Thymus (tissue), 11 donors: ENCODE data around the gene NBEAL1. TPM values are rescaled to one million over a fixed set of nuclear protein-coding genes. Genes with fewer than 3 reads are reported as not detected.

ENCODE experiments used
- DNase-seq, 9 donors: peaks; one replicate each; pipeline ENCODE4 v3.0.0-alpha.2; 2013; ENCODE audit warnings: low spot score in 9 of 9, low read depth in 6 of 9, missing footprints in 1 of 9
- H3K27ac ChIP-seq, 2 donors: one replicate each; pipeline ENCODE4 v1.5.1; 2013; ENCODE audit warnings: control low read depth in 1 of 2, low read depth in 1 of 2, low read length in 1 of 2, mild to moderate bottlenecking in 1 of 2, moderate library complexity in 1 of 2
- H3K27me3 ChIP-seq, 2 donors: one replicate each; pipeline ENCODE4 v1.5.1; 2013; ENCODE audit warnings: low read length in 1 of 2; ENCODE audit not compliant: control insufficient read depth in 2 of 2, insufficient read depth in 1 of 2
- H3K36me3 ChIP-seq, 2 donors: one replicate each; pipeline ENCODE4 v1.5.1; 2013; ENCODE audit warnings: low read length in 1 of 2, mild to moderate bottlenecking in 1 of 2, moderate library complexity in 1 of 2; ENCODE audit not compliant: control insufficient read depth in 2 of 2, insufficient read depth in 2 of 2
- H3K4me1 ChIP-seq, 2 donors: one replicate each; pipeline ENCODE4 v1.5.1; 2013; ENCODE audit warnings: low read length in 2 of 2; ENCODE audit not compliant: control insufficient read depth in 2 of 2, insufficient read depth in 2 of 2
- H3K4me3 ChIP-seq, 2 donors: one replicate each; pipeline ENCODE4 v1.5.1; 2013; ENCODE audit warnings: low read length in 2 of 2, control low read depth in 1 of 2, mild to moderate bottlenecking in 1 of 2
- H3K9me3 ChIP-seq, 2 donors: one replicate each; pipeline ENCODE4 v1.5.1; 2013; ENCODE audit warnings: low read length in 1 of 2, mild to moderate bottlenecking in 1 of 2; ENCODE audit not compliant: control insufficient read depth in 2 of 2, insufficient read depth in 1 of 2
- WGBS: extraction: QIAGEN DNeasy Blood & Tissue Kit; methylation state at CpG from one replicate; pipeline ENCODE4 v1.1.7; 2013; 5-methylcytosine and 5-hydroxymethylcytosine counted together
- polyA plus RNA-seq: library from polyadenylated mRNA; stranded (reverse); fragments of 200-250 nt; gene quantifications from one replicate; pipeline ENCODE4 v1.2.3, GENCODE V29; 2013
- total RNA-seq: library from RNA; stranded (reverse); fragments of 120-200 nt; gene quantifications from one replicate; pipeline ENCODE4 v1.2.4, GENCODE V29; 2013
- donor health status: healthy.

The NBEAL1 gene
- total and polyA plus RNA-seq, 2 donors, result 4.4 to 6.2 TPM

DNA sequence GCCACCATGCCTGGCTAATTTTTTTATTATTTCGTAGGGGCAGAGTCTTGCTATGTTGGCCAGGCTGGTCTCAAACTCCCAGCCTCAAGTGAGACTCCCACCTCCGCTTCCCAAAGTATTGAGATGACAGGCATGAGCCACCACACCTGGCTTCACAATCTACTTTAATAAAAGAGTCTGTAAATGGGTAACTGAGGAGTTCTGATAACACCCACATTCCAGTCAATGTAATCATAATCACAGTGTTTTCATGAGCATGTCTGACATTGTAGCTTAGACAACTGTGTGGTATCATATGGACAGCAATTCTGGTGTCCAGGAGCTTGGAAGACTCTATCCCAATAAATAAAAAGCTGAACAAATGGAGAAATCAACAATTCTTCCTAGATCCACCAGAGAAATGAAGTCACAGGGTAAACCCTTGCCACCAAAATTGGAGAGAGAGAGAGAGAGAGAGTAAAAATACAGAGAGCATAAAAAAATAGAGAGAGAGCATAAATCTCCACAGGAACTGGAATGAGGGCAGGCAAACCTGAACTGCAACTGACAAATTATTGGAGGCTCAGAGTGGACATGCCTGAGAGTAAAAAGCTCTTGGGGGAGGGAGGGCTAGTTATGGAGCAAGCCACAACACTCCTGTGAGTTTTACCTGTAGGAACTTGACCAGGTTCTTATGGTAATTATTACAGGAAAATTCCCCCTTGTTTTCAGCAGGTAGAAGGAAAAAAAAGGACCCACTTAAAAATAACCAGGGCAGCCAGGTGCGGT lies 12.4 kb upstream of the NBEAL1 start:
- WGBS, result 91% methylated on average over 3 of the region's 3 CpGs
- peak overlapping the region in 1 of 2 donors; percentile 6 for H3K27ac ChIP-seq

DNA sequence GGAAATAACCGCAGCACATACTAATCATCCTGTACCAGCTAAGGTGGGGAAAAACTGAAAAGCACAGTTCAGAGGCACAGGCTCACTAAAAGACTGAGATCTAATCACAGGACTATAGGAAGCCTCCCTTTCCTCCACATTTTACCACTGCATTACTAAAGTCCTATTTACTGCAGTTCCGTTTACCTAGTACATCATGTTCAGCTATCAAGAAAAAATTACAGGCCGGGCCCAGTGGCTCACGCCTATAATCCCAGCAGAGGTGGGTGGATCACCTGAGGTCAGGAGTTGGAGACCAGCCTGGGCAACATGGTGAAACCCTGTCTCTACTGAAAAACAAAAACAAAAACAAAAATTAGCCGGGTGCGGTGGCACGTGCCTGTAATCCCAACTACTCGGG lies 11.0 kb upstream of the NBEAL1 start:
- no peak for DNase-seq

More for the DNA sequence above, 12.4 kb upstream of the NBEAL1 start:
- Histone ChIP-seq H3K9me3 (no peaks in the 10 kb centered on the region), H3K4me1 (no peaks in the 10 kb centered on the region), H3K4me3 (no peak overlapping the region), H3K27me3 (no peaks in the 10 kb centered on the region), H3K36me3 (no peaks in the 10 kb centered on the region)
- peak in 1 of 9 donors; percentile 5 for DNase-seq

DNA sequence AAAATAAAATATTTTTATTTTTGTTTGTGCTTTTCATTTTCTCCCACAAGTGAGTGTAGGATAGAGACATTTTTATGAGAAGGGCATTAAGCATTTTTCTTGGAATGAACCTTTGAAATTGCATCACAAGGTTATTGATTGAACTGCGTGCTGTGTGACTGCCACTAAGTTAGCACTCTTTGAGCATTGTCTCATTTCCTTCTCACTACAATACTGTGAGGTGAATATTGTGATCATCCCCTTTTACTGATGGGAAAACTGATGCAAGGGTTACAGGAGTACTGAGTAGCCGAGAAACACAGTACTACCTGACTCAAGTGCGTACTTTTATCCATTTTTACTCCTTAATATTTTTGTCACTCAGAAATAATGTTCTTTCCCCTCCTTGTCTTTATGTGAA lies 2.0 kb downstream of the NBEAL1 start:
- 97% methylated on average over 3 of the region's 3 CpGs for WGBS
- no peaks in the 10 kb centered on the region for H3K27me3 ChIP-seq
- H3K36me3 ChIP-seq, result no peaks in the 10 kb centered on the region
- no peak overlapping the region for H3K4me3 ChIP-seq
- H3K9me3 ChIP-seq, result no peaks in the 10 kb centered on the region
- peaks cover 3 to 12% of the 10 kb centered on the region in 2 donors for H3K4me1 ChIP-seq
- no peak overlapping the region for H3K27ac ChIP-seq
- DNase-seq, result no peak

More for the DNA sequence above, 11.0 kb upstream of the NBEAL1 start:
- no peak overlapping the region for H3K4me3 ChIP-seq
- no peak overlapping the region for H3K27ac ChIP-seq
- no peaks in the 10 kb centered on the region for H3K36me3 ChIP-seq
- WGBS, result 98% methylated on average over 8 of the region's 8 CpGs
- no peaks in the 10 kb centered on the region for H3K27me3 ChIP-seq
- no peaks in the 10 kb centered on the region for H3K4me1 ChIP-seq
- no peaks in the 10 kb centered on the region for H3K9me3 ChIP-seq

DNA sequence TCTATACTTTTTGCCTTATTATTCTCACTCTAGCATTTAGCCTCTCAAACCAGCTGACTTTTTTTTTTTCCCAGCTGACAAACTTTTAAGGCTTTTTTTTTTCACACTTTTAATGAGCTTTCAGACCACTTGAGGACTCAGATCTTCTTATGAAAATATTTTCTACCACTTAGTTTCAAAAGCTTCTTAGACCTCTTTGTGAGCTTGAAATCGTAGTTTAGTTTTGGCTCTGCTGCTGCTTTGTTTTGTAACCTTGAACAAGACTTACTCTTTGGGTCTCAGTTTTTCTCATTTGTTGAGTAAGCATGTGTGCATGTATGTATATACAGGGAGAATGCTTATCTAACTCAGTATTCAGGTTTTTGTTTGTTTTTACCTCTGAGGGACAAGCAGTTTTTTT lies 3.5 kb downstream of the NBEAL1 start:
- DNase-seq, result peak in 1 of 9 donors; percentile 10
- no peak overlapping the region for H3K4me3 ChIP-seq
- H3K4me1 ChIP-seq, result peaks cover 3 to 12% of the 10 kb centered on the region in 2 donors
- H3K27me3 ChIP-seq, result no peaks in the 10 kb centered on the region
- H3K9me3 ChIP-seq, result no peaks in the 10 kb centered on the region
- no peak overlapping the region for H3K27ac ChIP-seq
- 77% methylated on average over 1 of the region's 1 CpG for WGBS
- H3K36me3 ChIP-seq, result no peaks in the 10 kb centered on the region

DNA sequence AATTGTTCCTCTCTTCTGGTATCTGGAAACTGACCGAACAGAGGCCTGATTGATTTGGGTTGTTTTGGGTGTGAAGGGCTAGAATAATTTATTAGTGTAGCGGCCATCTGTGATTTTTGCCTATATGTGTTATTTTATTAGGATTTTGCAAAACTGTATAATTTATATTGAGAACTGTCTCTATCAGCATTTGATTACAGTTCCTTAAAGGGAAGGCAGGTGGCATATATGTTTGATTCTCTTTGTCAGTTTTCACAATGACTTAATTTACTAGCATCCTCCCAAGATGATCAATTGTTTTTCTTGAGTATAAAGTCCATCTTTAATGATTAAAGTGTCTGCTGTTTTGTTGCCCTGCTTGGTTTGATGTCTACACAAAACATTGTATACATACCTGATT lies 4.5 kb downstream of the NBEAL1 start:
- no peaks in the 10 kb centered on the region for H3K36me3 ChIP-seq
- H3K4me1 ChIP-seq, result peaks cover 0 to 7% of the 10 kb centered on the region in 2 donors
- 97% methylated on average over 2 of the region's 2 CpGs for WGBS
- H3K27ac ChIP-seq, result no peak overlapping the region
- H3K9me3 ChIP-seq, result no peaks in the 10 kb centered on the region
- H3K27me3 ChIP-seq, result no peaks in the 10 kb centered on the region
- H3K4me3 ChIP-seq, result no peak overlapping the region
- no peak for DNase-seq

DNA sequence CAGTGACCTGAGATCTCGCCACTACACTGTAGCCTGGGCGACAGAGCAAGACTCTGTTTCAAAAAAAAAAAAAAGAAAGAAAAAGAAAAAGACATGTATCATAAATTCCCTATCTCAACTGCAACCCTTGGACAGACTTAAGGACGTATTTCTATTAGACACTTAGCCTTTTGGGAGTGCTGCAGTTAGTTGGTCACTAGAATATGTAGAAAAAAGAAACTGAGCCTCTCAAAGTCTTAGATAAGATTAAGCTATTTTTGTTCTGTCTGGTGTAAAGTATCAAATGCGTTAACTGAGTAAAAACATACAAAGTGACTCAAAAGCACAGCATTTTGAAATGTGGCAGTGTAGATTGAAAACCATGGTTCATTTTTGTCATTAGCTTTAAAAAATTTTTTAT lies 7.3 kb downstream of the NBEAL1 start:
- Histone ChIP-seq H3K36me3 (no peaks in the 10 kb centered on the region), H3K4me1 (no peaks in the 10 kb centered on the region), H3K27me3 (no peaks in the 10 kb centered on the region), H3K9me3 (no peaks in the 10 kb centered on the region), H3K27ac (no peak overlapping the region), H3K4me3 (no peak overlapping the region)
- DNase-seq, result no peak
- 95% methylated on average over 4 of the region's 4 CpGs for WGBS

DNA sequence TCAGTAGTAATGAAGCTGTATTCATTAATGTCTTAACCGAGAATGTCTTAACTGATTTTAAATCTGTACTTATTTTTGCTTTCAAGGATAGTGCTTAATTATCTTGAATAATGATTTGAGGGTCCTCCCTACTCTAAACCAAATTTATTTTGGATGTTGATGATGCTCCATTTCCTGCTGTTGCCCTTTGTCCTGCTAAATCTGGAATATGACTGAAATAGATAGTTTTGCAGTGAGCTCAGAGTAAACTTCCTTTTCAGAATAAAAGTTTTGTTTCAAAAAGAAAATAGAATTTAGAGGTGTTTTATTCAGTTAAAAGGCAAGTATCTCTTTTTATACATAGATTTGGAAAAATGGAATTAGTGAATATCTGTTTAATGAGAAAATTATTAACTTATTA lies 8.1 kb downstream of the NBEAL1 start:
- Histone ChIP-seq H3K9me3 (no peaks in the 10 kb centered on the region), H3K27ac (no peak overlapping the region)

DNA sequence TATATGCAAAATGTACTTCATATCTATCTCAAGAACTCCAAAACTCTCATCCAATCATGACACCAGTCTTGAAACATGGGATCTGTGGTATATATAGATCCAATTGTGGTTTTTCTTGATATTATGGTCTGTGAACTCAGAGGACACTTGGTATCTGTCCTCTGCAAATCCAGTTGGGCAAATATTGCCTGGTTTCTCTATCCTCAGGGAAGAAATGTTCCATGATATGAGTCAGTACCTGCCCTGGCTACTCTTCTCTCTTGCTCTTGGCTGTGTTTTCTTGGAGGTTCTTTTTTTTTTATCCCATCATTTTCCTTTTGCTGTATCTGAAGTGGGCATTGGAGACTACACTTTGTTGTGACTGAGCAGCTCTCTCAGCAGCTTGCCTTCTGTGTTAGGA lies 10.9 kb downstream of the NBEAL1 start:
- no peaks in the 10 kb centered on the region for H3K27me3 ChIP-seq
- DNase-seq, result no peak
- no peaks in the 10 kb centered on the region for H3K4me1 ChIP-seq
- no peak overlapping the region for H3K4me3 ChIP-seq
- no peaks in the 10 kb centered on the region for H3K9me3 ChIP-seq
- no peaks in the 10 kb centered on the region for H3K36me3 ChIP-seq
- H3K27ac ChIP-seq, result no peak overlapping the region

More for the DNA sequence above, 8.1 kb downstream of the NBEAL1 start:
- Histone ChIP-seq H3K4me3 (no peak overlapping the region), H3K36me3 (no peaks in the 10 kb centered on the region), H3K27me3 (no peaks in the 10 kb centered on the region), H3K4me1 (no peaks in the 10 kb centered on the region)
- no peak for DNase-seq
- 95% methylated on average over 1 of the region's 1 CpG for WGBS

DNA sequence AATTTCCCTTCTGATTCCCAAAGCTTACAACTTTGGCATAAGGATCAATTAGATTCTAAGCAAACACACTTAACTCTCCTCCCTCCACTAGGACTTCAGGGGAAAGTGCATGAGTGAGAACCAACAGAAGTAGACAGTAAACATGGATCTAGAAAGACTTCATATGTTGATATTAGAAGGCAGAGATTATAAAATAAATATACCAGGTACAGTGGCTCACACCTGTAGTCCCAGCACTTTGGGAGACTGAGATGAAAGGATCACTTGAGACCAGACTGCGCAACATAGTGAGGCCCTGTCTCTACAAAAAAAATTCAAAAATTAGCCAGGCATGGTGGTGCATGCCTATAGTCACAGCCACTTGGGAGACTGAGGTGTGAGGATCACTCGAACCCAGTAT lies 15.9 kb downstream of the NBEAL1 start:
- Histone ChIP-seq H3K27ac (no peak overlapping the region), H3K9me3 (no peaks in the 10 kb centered on the region), H3K36me3 (no peaks in the 10 kb centered on the region), H3K4me3 (no peak overlapping the region), H3K4me1 (no peaks in the 10 kb centered on the region), H3K27me3 (no peaks in the 10 kb centered on the region)
- no peak for DNase-seq
- WGBS, result 96% methylated on average over 2 of the region's 2 CpGs
